Measurements from ENCODE around the gene CRHR1. TPM values are rescaled to one million over a fixed set of nuclear protein-coding genes. Genes with fewer than 3 reads are reported as not detected.
"Not testable (repeated sequence)": the region's sequence is repeated elsewhere in the genome, so short reads cannot be mapped to it uniquely, and the experiment has no call there.

CRHR1 gene
- total RNA-seq, 2 experiments from 2014 or later, result not detected

- Mint-ChIP-seq H3K27ac (no peak overlapping the region), H3K27me3 (peaks cover 44% of the 10 kb centered on the region), H3K36me3 (ENCODE audit: low read depth) (no peaks in the 10 kb centered on the region), H3K9me3 (no peaks in the 10 kb centered on the region), H3K4me3 (no peak overlapping the region), H3K4me1 (ENCODE audit: low read depth) (no peaks in the 10 kb centered on the region)
- DNase-seq (no peak), ATAC-seq (ENCODE audit: poor library complexity) (no peak)
- no peak for TF ChIP-seq CTCF (IDR thresholded peaks at IDR 0.05)
- Histone ChIP-seq H3K9me3 (ENCODE audit: control insufficient read depth in 1 of 2, insufficient read depth in 1 of 2, low read length in 2 of 2) (peaks cover 0 to 11% of the 10 kb centered on the region in 2 experiments), H3K36me3 (ENCODE audit: insufficient read depth, low read length) (no peaks in the 10 kb centered on the region), H3K4me3 (ENCODE audit: low read length) (no peak overlapping the region), H3K4me1 (ENCODE audit: insufficient read depth, low read length) (peaks cover 2% of the 10 kb centered on the region), H3K27me3 (ENCODE audit: control insufficient read depth in 1 of 2, insufficient read depth in 2 of 2, low read length in 2 of 2) (peaks cover 3 to 7% of the 10 kb centered on the region in 2 experiments), H3K27ac (ENCODE audit: low read depth in 1 of 2, low read length in 2 of 2) (no peak overlapping the region)
- ChIA-PET POLR2A (no interaction called here), CTCF (no interaction called here)
- intact Hi-C loops (cut with DNase I, micrococcal nuclease), result no loop called here
Observed at GRCh38 chr17:45857977-45858708, 74.0 kb downstream of the CRHR1 start.

GRCh38 chr17:45861165-45861564, 77.0 kb downstream of the CRHR1 start:
- no peak for TF ChIP-seq CTCF (IDR thresholded peaks at IDR 0.05)
- Mint-ChIP-seq H3K36me3 (ENCODE audit: low read depth) (no peaks in the 10 kb centered on the region), H3K9me3 (no peaks in the 10 kb centered on the region), H3K4me3 (no peak overlapping the region), H3K27me3 (peaks cover 57% of the 10 kb centered on the region), H3K4me1 (ENCODE audit: low read depth) (peaks cover 3% of the 10 kb centered on the region), H3K27ac (no peak overlapping the region)
- H3K27me3 ChIP-seq (ENCODE audit: control insufficient read depth in 1 of 2, insufficient read depth in 2 of 2, low read length in 2 of 2), result peaks cover 7 to 16% of the 10 kb centered on the region in 2 experiments
- ATAC-seq (ENCODE audit: poor library complexity) (no peak), DNase-seq (no peak)
- intact Hi-C loops (cut with DNase I, micrococcal nuclease), result no loop called here
- H3K9me3 ChIP-seq (ENCODE audit: control insufficient read depth in 1 of 2, insufficient read depth in 1 of 2, low read length in 2 of 2), result no peaks in the 10 kb centered on the region
- POLR2A ChIA-PET, result no interaction called here
- no peaks in the 10 kb centered on the region for H3K4me1 ChIP-seq (ENCODE audit: insufficient read depth, low read length)
- no peaks in the 10 kb centered on the region for H3K36me3 ChIP-seq (ENCODE audit: insufficient read depth, low read length)
- H3K4me3 ChIP-seq (ENCODE audit: low read length), result no peak overlapping the region
- CTCF ChIA-PET, result interaction anchor here (1.6 kb wide), 1 partner anchor 9 kb away, joined by 4 read pairs; no protein-coding TSS in a partner anchor
- no peak overlapping the region for H3K27ac ChIP-seq (ENCODE audit: low read depth in 1 of 2, low read length in 2 of 2)

- H3K9me3 ChIP-seq (ENCODE audit: control insufficient read depth in 1 of 2, insufficient read depth in 1 of 2, low read length in 2 of 2); H3K9me3 Mint-ChIP-seq; ATAC-seq (ENCODE audit: poor library complexity); H3K36me3 Mint-ChIP-seq (ENCODE audit: low read depth); intact Hi-C loops (cut with DNase I, micrococcal nuclease); H3K4me1 ChIP-seq (ENCODE audit: insufficient read depth, low read length); H3K4me3 Mint-ChIP-seq; DNase-seq; H3K27ac ChIP-seq (ENCODE audit: low read depth in 1 of 2, low read length in 2 of 2); H3K4me3 ChIP-seq (ENCODE audit: low read length); H3K27ac Mint-ChIP-seq; H3K4me1 Mint-ChIP-seq (ENCODE audit: low read depth); POLR2A ChIA-PET; H3K36me3 ChIP-seq (ENCODE audit: insufficient read depth, low read length): not testable (repeated sequence)
- CTCF ChIA-PET, result interaction anchor here (1.6 kb wide), 1 partner anchor 10 kb away, joined by 4 read pairs; no protein-coding TSS in a partner anchor
- H3K27me3 ChIP-seq (ENCODE audit: control insufficient read depth in 1 of 2, insufficient read depth in 2 of 2, low read length in 2 of 2), result peaks cover 7 to 16% of the 10 kb centered on the region in 2 experiments
- H3K27me3 Mint-ChIP-seq, result peaks cover 59% of the 10 kb centered on the region
Observed at GRCh38 chr17:45862127-45862526, 78.0 kb downstream of the CRHR1 start.

All from CD4-positive, alpha-beta T cell (primary cell).